ENCODE measurements around the gene RNASET2. TPM values are rescaled to one million over a fixed set of nuclear protein-coding genes. Genes with fewer than 3 reads are reported as not detected.

The RNASET2 gene
- total RNA-seq (10 to 100 TPM in 1 of 4 donors, 1 to 10 TPM in 3; 2.8 to 10.1 (median 6.5) TPM), polyA plus RNA-seq (1 to 10 TPM; 3.6 to 3.9 (median 3.7) TPM)
- long read RNA-seq, donor 1, transcript RNASET2-210 (9 exons, 1,375 nt) = major isoform, 7 of 10 reads
- long read RNA-seq, donor 1, partial matches to known transcripts = 1 of 10 reads
- long read RNA-seq, donor 1, other reads (novel, unspliced or antisense) = 2 of 10 reads
- long read RNA-seq, donor 2, transcript RNASET2-210 (9 exons, 1,375 nt) = major isoform, 7 of 8 reads
- long read RNA-seq, donor 2, partial matches to known transcripts = 0 of 8 reads
- long read RNA-seq, donor 2, other reads (novel, unspliced or antisense) = 1 of 8 reads

GRCh38 chr6:166956444-166957086 is at the start of gene RNASET2:
RNASET2 (minus strand) TSS chr6:166956550; CDS start chr6:166956182, 368 bp downstream.
- peak within 1 kb of the TSS; percentile 86 for H3K4me3 ChIP-seq
- TF ChIP-seq CTCF (IDR thresholded peaks at IDR 0.05) = no peak
- intact Hi-C loops (cut with DNase I) = loop anchor here (5.0 kb wide), 1 partner anchor 41 kb away; the partner anchor contains the start of gene CEP43 (in 2 of the 2)
- 0 to 1% (median 0%) methylated on average over 48 to 71 of the region's 71 CpGs for WGBS, 3 donors
- ATAC-seq (peak; percentile 99 to 100 (median 99)), DNase-seq (peak; percentile 97 to 99)
- no peaks in the 10 kb centered on the region for H3K9me3 ChIP-seq
- no peaks in the 10 kb centered on the region for H3K36me3 ChIP-seq (ENCODE audit: insufficient read depth in 1 of 2, low read depth in 1 of 2)
- H3K4me1 ChIP-seq = peaks cover 4% of the 10 kb centered on the region
- H3K27ac ChIP-seq = peak within 1 kb of the TSS; percentile 34
- H3K27me3 ChIP-seq (ENCODE audit: insufficient read depth in 3 of 3, low read length in 2 of 3) = no peaks in the 10 kb centered on the region

GRCh38 chr6:167005350-167006159 is 49.2 kb upstream of the RNASET2 start:
- H3K27me3 ChIP-seq (ENCODE audit: insufficient read depth in 3 of 3, low read length in 2 of 3) = no peaks in the 10 kb centered on the region
- intact Hi-C loops (cut with DNase I) = no loop called here
- ATAC-seq (no peak), DNase-seq (peak; percentile 33 to 55)
- H3K36me3 ChIP-seq (ENCODE audit: insufficient read depth in 1 of 2, low read depth in 1 of 2) = peaks cover 0 to 50% of the 10 kb centered on the region in 2 donors
- no peaks in the 10 kb centered on the region for H3K9me3 ChIP-seq
- no peak overlapping the region for H3K27ac ChIP-seq
- H3K4me3 ChIP-seq = no peak overlapping the region
- H3K4me1 ChIP-seq = peaks cover 4% of the 10 kb centered on the region
- WGBS, 3 donors = 50 to 64% (median 58%) methylated on average over 12 of the region's 12 CpGs
- TF ChIP-seq CTCF (IDR thresholded peaks at IDR 0.05) = no peak

GRCh38 chr6:167000759-167001158 is 44.4 kb upstream of the RNASET2 start:
- ATAC-seq (no peak), DNase-seq (no peak)
- TF ChIP-seq CTCF (IDR thresholded peaks at IDR 0.05) = no peak
- Histone ChIP-seq H3K36me3 (ENCODE audit: insufficient read depth in 1 of 2, low read depth in 1 of 2) (peaks cover 0 to 30% of the 10 kb centered on the region in 2 donors), H3K27ac (no peak overlapping the region), H3K4me1 (peaks cover 21% of the 10 kb centered on the region), H3K4me3 (peak overlapping the region; percentile 86), H3K9me3 (no peaks in the 10 kb centered on the region), H3K27me3 (ENCODE audit: insufficient read depth in 3 of 3, low read length in 2 of 3) (no peaks in the 10 kb centered on the region)
- intact Hi-C loops (cut with DNase I) = no loop called here
- WGBS, 3 donors = 67 to 71% (median 68%) methylated on average over 2 of the region's 2 CpGs

GRCh38 chr6:166999884-167000253 is 43.5 kb upstream of the RNASET2 start:
- Histone ChIP-seq H3K27me3 (ENCODE audit: insufficient read depth in 3 of 3, low read length in 2 of 3) (no peaks in the 10 kb centered on the region), H3K4me3 (peak overlapping the region; percentile 86), H3K27ac (no peak overlapping the region), H3K36me3 (ENCODE audit: insufficient read depth in 1 of 2, low read depth in 1 of 2) (peaks cover 0 to 26% of the 10 kb centered on the region in 2 donors), H3K4me1 (peaks cover 17% of the 10 kb centered on the region), H3K9me3 (no peaks in the 10 kb centered on the region)
- DNase-seq (no peak), ATAC-seq (no peak)
- intact Hi-C loops (cut with DNase I) = loop anchor here (5.0 kb wide), 1 partner anchor 43 kb away; the partner anchor contains the start of gene RNASET2 (in 2 of the 2)
- TF ChIP-seq CTCF (IDR thresholded peaks at IDR 0.05) = no peak
- WGBS, 3 donors = 2 to 3% (median 2%) methylated on average over 10 of the region's 10 CpGs

All from psoas muscle (tissue), 8 donors.